ENCODE measurements around the gene PUS10. TPM values are rescaled to one million over a fixed set of nuclear protein-coding genes. Genes with fewer than 3 reads are reported as not detected.
"Not testable (repeated sequence)": the region's sequence is repeated elsewhere in the genome, so short reads cannot be mapped to it uniquely, and the experiment has no call there.

Gene PUS10
- total and polyA plus RNA-seq, 2 experiments from 2014 or later: 2.2 to 2.5 TPM

- H3K4me2 ChIP-seq: no peak overlapping the region
- Mint-ChIP-seq H3K9me3 (peaks cover 42% of the 10 kb centered on the region), H3K27ac (no peak overlapping the region), H3K27me3 (ENCODE audit: insufficient read depth, low read depth, poor library complexity) (peaks cover 3% of the 10 kb centered on the region), H3K4me3 (no peak overlapping the region), H3K36me3 (ENCODE audit: low read depth) (peaks cover 32% of the 10 kb centered on the region), H3K4me1 (no peaks in the 10 kb centered on the region)
- no peaks in the 10 kb centered on the region for H3K79me2 ChIP-seq (replicated peaks; ENCODE audit: insufficient read depth)
- no peak overlapping the region for H3K27ac ChIP-seq (ENCODE audit: low read depth)
- H2AFZ ChIP-seq: no peak overlapping the region
- H3K27me3 ChIP-seq (ENCODE audit: insufficient read depth): no peaks in the 10 kb centered on the region
- no peaks in the 10 kb centered on the region for H4K20me1 ChIP-seq (replicated peaks; ENCODE audit: insufficient read depth)
- H3F3A ChIP-seq (replicated peaks; ENCODE audit: low read depth): no peaks in the 10 kb centered on the region
- no peak overlapping the region for H3K4me3 ChIP-seq
- H3K4me1 ChIP-seq (ENCODE audit: insufficient read depth): no peaks in the 10 kb centered on the region
- TF ChIP-seq EZH2phosphoT487 (IDR thresholded peaks at IDR 0.05; ENCODE audit: unreplicated experiment): no peak
- no peak for TF ChIP-seq EZH2 (IDR thresholded peaks at IDR 0.05; ENCODE audit: low read depth, unreplicated experiment)
- TF ChIP-seq CTCF (conservative IDR thresholded peaks at IDR 0.05; ENCODE audit: low read depth in 2 of 2): no peak
- TF ChIP-seq NANOG (IDR thresholded peaks at IDR 0.05; ENCODE audit: borderline replicate concordance): no peak
- no peak for DNase-seq (ENCODE audit: low spot score)
- no peak for ATAC-seq
- H3K9me2 ChIP-seq (ENCODE audit: insufficient read depth): no peaks in the 10 kb centered on the region
- no peaks in the 10 kb centered on the region; the same call in 1 of the 2 replicates for H3K36me3 ChIP-seq (ENCODE audit: insufficient read depth)
Measured at GRCh38 chr2:60989259-60989658, 28.8 kb downstream of the PUS10 start.

DNA sequence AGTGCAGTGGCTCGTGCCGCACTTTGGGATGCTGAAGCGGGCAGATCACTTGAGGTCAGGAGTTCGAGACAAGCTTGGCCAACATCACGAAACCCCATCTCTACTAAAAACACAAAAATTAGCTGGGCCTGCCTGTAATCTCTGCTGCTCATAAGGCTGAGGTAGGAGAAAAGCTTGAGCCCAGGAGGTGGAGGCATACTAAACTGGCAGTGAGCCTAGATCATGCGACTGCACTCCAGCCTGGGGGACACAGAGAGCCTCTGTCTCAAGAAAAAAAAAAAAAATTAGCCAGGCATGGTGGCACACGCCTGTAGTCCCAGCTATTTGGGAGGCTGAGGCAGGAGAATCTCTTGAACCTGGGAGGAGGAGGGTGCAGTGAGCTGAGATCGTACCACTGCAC, 30.4 kb downstream of the PUS10 start:
- not testable (repeated sequence) for H3K4me1 Mint-ChIP-seq; H3K27ac Mint-ChIP-seq; H3K4me3 ChIP-seq; H3K27me3 Mint-ChIP-seq (ENCODE audit: insufficient read depth, low read depth, poor library complexity); H3K4me2 ChIP-seq; H4K20me1 ChIP-seq (replicated peaks; ENCODE audit: insufficient read depth); H3K4me1 ChIP-seq (ENCODE audit: insufficient read depth); H3F3A ChIP-seq (replicated peaks; ENCODE audit: low read depth); H3K27ac ChIP-seq (ENCODE audit: low read depth); H3K27me3 ChIP-seq (ENCODE audit: insufficient read depth); H3K36me3 ChIP-seq (ENCODE audit: insufficient read depth); H3K79me2 ChIP-seq (replicated peaks; ENCODE audit: insufficient read depth); H2AFZ ChIP-seq; H3K9me2 ChIP-seq (ENCODE audit: insufficient read depth); ATAC-seq; DNase-seq (ENCODE audit: low spot score); H3K4me3 Mint-ChIP-seq
- peaks cover 24% of the 10 kb centered on the region for H3K36me3 Mint-ChIP-seq (ENCODE audit: low read depth)
- peaks cover 27% of the 10 kb centered on the region for H3K9me3 Mint-ChIP-seq

- H4K20me1 ChIP-seq (replicated peaks; ENCODE audit: insufficient read depth): no peaks in the 10 kb centered on the region
- no peak for ATAC-seq
- TF ChIP-seq REST (IDR thresholded peaks at IDR 0.05; ENCODE audit: unreplicated experiment): no peak
Measured at GRCh38 chr2:60987041-60987440, 31.0 kb downstream of the PUS10 start.

More at GRCh38 chr2:60987041-60987440, 31.0 kb downstream of the PUS10 start:
- H3K9me3 Mint-ChIP-seq: peaks cover 21% of the 10 kb centered on the region
- H3K4me3 Mint-ChIP-seq: no peak overlapping the region
- H3K27ac Mint-ChIP-seq: no peak overlapping the region
- H3K4me1 Mint-ChIP-seq: no peaks in the 10 kb centered on the region
- peaks cover 17% of the 10 kb centered on the region for H3K36me3 Mint-ChIP-seq (ENCODE audit: low read depth)
- H3K9me2 ChIP-seq (ENCODE audit: insufficient read depth): no peaks in the 10 kb centered on the region
- no peaks in the 10 kb centered on the region for H3K4me1 ChIP-seq (ENCODE audit: insufficient read depth)
- no peak overlapping the region for H3K4me3 ChIP-seq
- H3K36me3 ChIP-seq (ENCODE audit: insufficient read depth): no peaks in the 10 kb centered on the region; the same call in 1 of the 2 replicates
- no peaks in the 10 kb centered on the region for H3K27me3 ChIP-seq (ENCODE audit: insufficient read depth)
- H3K27me3 Mint-ChIP-seq (ENCODE audit: insufficient read depth, low read depth, poor library complexity): peaks cover 3% of the 10 kb centered on the region
- no peak overlapping the region for H3K27ac ChIP-seq (ENCODE audit: low read depth)
- H2AFZ ChIP-seq: no peak overlapping the region
- H3K4me2 ChIP-seq: no peak overlapping the region
- H3K79me2 ChIP-seq (replicated peaks; ENCODE audit: insufficient read depth): no peaks in the 10 kb centered on the region
- no peak for DNase-seq (ENCODE audit: low spot score)
- no peaks in the 10 kb centered on the region for H3F3A ChIP-seq (replicated peaks; ENCODE audit: low read depth)
